HS-5 (cell line): ENCODE results near the gene CD6.

Experiments used
- DNase-seq: peaks from one replicate; pipeline ENCODE4 v3.0.0-alpha.2; 2012; ENCODE audit warnings: low read depth

CD6 gene

GRCh38 chr11:60971520-60971919 is at the start of gene CD6:
TSS of gene CD6 (plus strand) at chr11:60971680. CDS start at chr11:60971866, 186 bp downstream.
- no peak for DNase-seq

- DNase-seq: no peak
These were observed 49.6 kb upstream of the CD6 start for GRCh38 chr11:60921777-60922335.

GRCh38 chr11:60922906-60923305 is 48.6 kb upstream of the CD6 start:
- no peak for DNase-seq

GRCh38 chr11:60923326-60923725 is 48.2 kb upstream of the CD6 start:
- DNase-seq: no peak

- DNase-seq: no peak
These were observed 47.7 kb upstream of the CD6 start for GRCh38 chr11:60923800-60924109.

- DNase-seq: no peak
These were observed 47.2 kb upstream of the CD6 start, which contains the start of gene TMEM132A for GRCh38 chr11:60924110-60924905. TSS of gene TMEM132A (plus strand) at chr11:60924460. CDS start at chr11:60924634, 174 bp downstream.

- DNase-seq: no peak
These were observed 46.3 kb upstream of the CD6 start for GRCh38 chr11:60924906-60925853.

GRCh38 chr11:60925868-60926267 is 45.6 kb upstream of the CD6 start:
- no peak for DNase-seq

GRCh38 chr11:60926500-60926899 is 45.0 kb upstream of the CD6 start:
- no peak for DNase-seq

GRCh38 chr11:60927061-60927592 is 44.4 kb upstream of the CD6 start:
- DNase-seq: no peak

- no peak for DNase-seq
These were observed 43.9 kb upstream of the CD6 start for GRCh38 chr11:60927600-60927999.

GRCh38 chr11:60928563-60929001 is 42.9 kb upstream of the CD6 start:
- no peak for DNase-seq

- no peak for DNase-seq
These were observed 41.7 kb upstream of the CD6 start for GRCh38 chr11:60929764-60930163.

GRCh38 chr11:60930394-60930793 is 41.1 kb upstream of the CD6 start:
- DNase-seq: no peak

GRCh38 chr11:60931917-60932316 is 39.6 kb upstream of the CD6 start:
- DNase-seq: no peak

- DNase-seq: no peak
These were observed 38.7 kb upstream of the CD6 start for GRCh38 chr11:60932605-60933356.

- DNase-seq: no peak
These were observed 37.9 kb upstream of the CD6 start for GRCh38 chr11:60933416-60934123.

- no peak for DNase-seq
These were observed 37.2 kb upstream of the CD6 start for GRCh38 chr11:60934124-60934789.

- no peak for DNase-seq
These were observed 36.5 kb upstream of the CD6 start for GRCh38 chr11:60934790-60935605.
